ENCODE measurements around the gene FOXO3B.
"Not testable (repeated sequence)": the region's sequence is repeated elsewhere in the genome, so short reads cannot be mapped to it uniquely, and the experiment has no call there.

GRCh38 chr17:18643124-18643523 lies 39.0 kb downstream of the FOXO3B start:
- TF ChIP-seq CTCF (IDR thresholded peaks at IDR 0.05 in 8 of 11, conservative IDR thresholded peaks at IDR 0.05 in 3 of 11); POLR2A (IDR thresholded peaks at IDR 0.05): not testable (repeated sequence)

All from spleen (tissue), 7 donors.